Dendritic cell treated with granulocyte-macrophage colony-stimulating factor and Interleukin-4, amounts not matched to agents 40 ng/mL and 50 ng/mL, for 4 days (primary cell): Measurements from ENCODE around the gene TFEC.
"Not testable (repeated sequence)": the region's sequence is repeated elsewhere in the genome, so short reads cannot be mapped to it uniquely, and the experiment has no call there.

Experiments
- H3K27ac Mint-ChIP-seq: one replicate; pipeline ENCODE4 v1.8.0; 2022; ENCODE audit warnings: mild to moderate bottlenecking, mixed read lengths
- H3K27me3 Mint-ChIP-seq: one replicate; pipeline ENCODE4 v1.8.0; 2022; ENCODE audit warnings: mild to moderate bottlenecking, mixed read lengths
- H3K36me3 Mint-ChIP-seq: one replicate; pipeline ENCODE4 v1.8.0; 2022; ENCODE audit warnings: low read depth, mixed read lengths
- H3K4me1 Mint-ChIP-seq: one replicate; pipeline ENCODE4 v1.8.0; 2022; ENCODE audit warnings: low read depth, mixed read lengths
- H3K4me3 Mint-ChIP-seq: one replicate; pipeline ENCODE4 v1.8.0; 2022; ENCODE audit warnings: mild to moderate bottlenecking, moderate library complexity, mixed read lengths
- H3K9me3 Mint-ChIP-seq: one replicate; pipeline ENCODE4 v1.8.0; 2022; ENCODE audit warnings: mixed read lengths
- intact Hi-C: fragments of 100-400 bp; cut with micrococcal nuclease; formaldehyde crosslinking; loops from one replicate; pipeline ENCODE4 v1.15.0; 2022

Gene TFEC

GRCh38 chr7:116024826-116025809 lies 5.4 kb downstream of the TFEC start:
- no peaks in the 10 kb centered on the region for H3K27me3 Mint-ChIP-seq
- H3K4me1 Mint-ChIP-seq, result peaks cover 69% of the 10 kb centered on the region
- peak overlapping the region; percentile 88 for H3K4me3 Mint-ChIP-seq
- H3K36me3 Mint-ChIP-seq, result peaks cover 68% of the 10 kb centered on the region
- H3K9me3 Mint-ChIP-seq, result no peaks in the 10 kb centered on the region
- intact Hi-C loops, result loop anchor here (5.0 to 10.0 kb wide), 3 partner anchors 38 to 97 kb away; no protein-coding TSS in a partner anchor
- peak overlapping the region; percentile 89 for H3K27ac Mint-ChIP-seq

GRCh38 chr7:116021237-116021636 lies 9.3 kb downstream of the TFEC start:
- peaks cover 40% of the 10 kb centered on the region for H3K36me3 Mint-ChIP-seq
- H3K27me3 Mint-ChIP-seq, result no peaks in the 10 kb centered on the region
- peaks cover 64% of the 10 kb centered on the region for H3K4me1 Mint-ChIP-seq
- no peak overlapping the region for H3K27ac Mint-ChIP-seq
- intact Hi-C loops, result loop anchor here (5.0 to 10.0 kb wide), 2 partner anchors 34 to 86 kb away; no protein-coding TSS in a partner anchor
- no peak overlapping the region for H3K4me3 Mint-ChIP-seq
- no peaks in the 10 kb centered on the region for H3K9me3 Mint-ChIP-seq

GRCh38 chr7:116018731-116019130 lies 11.8 kb downstream of the TFEC start:
- intact Hi-C loops, result no loop called here
- H3K27ac Mint-ChIP-seq, result peak overlapping the region; percentile 4
- H3K9me3 Mint-ChIP-seq, result no peaks in the 10 kb centered on the region
- no peaks in the 10 kb centered on the region for H3K27me3 Mint-ChIP-seq
- peaks cover 39% of the 10 kb centered on the region for H3K4me1 Mint-ChIP-seq
- H3K36me3 Mint-ChIP-seq, result peaks cover 14% of the 10 kb centered on the region
- no peak overlapping the region for H3K4me3 Mint-ChIP-seq

- Mint-ChIP-seq H3K4me1 (peaks cover 27% of the 10 kb centered on the region), H3K9me3 (no peaks in the 10 kb centered on the region), H3K27me3 (no peaks in the 10 kb centered on the region), H3K4me3 (no peak overlapping the region), H3K27ac (no peak overlapping the region), H3K36me3 (peaks cover 25% of the 10 kb centered on the region)
- intact Hi-C loops, result loop anchor here (5.0 kb wide), 1 partner anchor 109 kb away; no protein-coding TSS in a partner anchor
These were observed 16.9 kb downstream of the TFEC start for GRCh38 chr7:116013675-116014074.

- Mint-ChIP-seq H3K27ac (no peak overlapping the region), H3K36me3 (peaks cover 39% of the 10 kb centered on the region), H3K4me1 (peaks cover 19% of the 10 kb centered on the region), H3K9me3 (peaks cover 6% of the 10 kb centered on the region), H3K27me3 (no peaks in the 10 kb centered on the region), H3K4me3 (no peak overlapping the region)
- intact Hi-C loops, result loop anchor here (5.0 kb wide), 1 partner anchor 111 kb away; no protein-coding TSS in a partner anchor
These were observed 19.0 kb downstream of the TFEC start for GRCh38 chr7:116011584-116011983.

- peak overlapping the region; percentile 20 for H3K27ac Mint-ChIP-seq
- H3K4me1 Mint-ChIP-seq, result peaks cover 23% of the 10 kb centered on the region
- peaks cover 80% of the 10 kb centered on the region for H3K36me3 Mint-ChIP-seq
- H3K27me3 Mint-ChIP-seq, intact Hi-C loops, H3K4me3 Mint-ChIP-seq: not testable (repeated sequence)
- peaks cover 56% of the 10 kb centered on the region for H3K9me3 Mint-ChIP-seq
These were observed 25.8 kb downstream of the TFEC start for GRCh38 chr7:116004762-116005161.

GRCh38 chr7:115997221-115997620 lies 33.3 kb downstream of the TFEC start:
- Mint-ChIP-seq H3K27ac (peak overlapping the region; percentile 1), H3K4me3 (no peak overlapping the region), H3K9me3 (peaks cover 20% of the 10 kb centered on the region), H3K4me1 (peaks cover 72% of the 10 kb centered on the region), H3K27me3 (no peaks in the 10 kb centered on the region), H3K36me3 (peaks cover 74% of the 10 kb centered on the region)
- intact Hi-C loops, result no loop called here

GRCh38 chr7:115995701-115996100 lies 34.9 kb downstream of the TFEC start:
- H3K27me3 Mint-ChIP-seq, result no peaks in the 10 kb centered on the region
- H3K27ac Mint-ChIP-seq, result peak overlapping the region; percentile 1
- peaks cover 80% of the 10 kb centered on the region for H3K4me1 Mint-ChIP-seq
- H3K4me3 Mint-ChIP-seq, result no peak overlapping the region
- peaks cover 74% of the 10 kb centered on the region for H3K36me3 Mint-ChIP-seq
- intact Hi-C loops, result no loop called here
- H3K9me3 Mint-ChIP-seq, result peaks cover 8% of the 10 kb centered on the region

- Mint-ChIP-seq H3K36me3 (peaks cover 34% of the 10 kb centered on the region), H3K27me3 (no peaks in the 10 kb centered on the region), H3K27ac (peak overlapping the region; percentile 30), H3K4me1 (peaks cover 61% of the 10 kb centered on the region), H3K9me3 (no peaks in the 10 kb centered on the region), H3K4me3 (peak overlapping the region; percentile 4)
- intact Hi-C loops, result loop anchor here (5.0 kb wide), 1 partner anchor 34 kb away; no protein-coding TSS in a partner anchor
These were observed 42.2 kb downstream of the TFEC start for GRCh38 chr7:115988401-115988800.

- H3K27ac Mint-ChIP-seq, result no peak overlapping the region
- no peak overlapping the region for H3K4me3 Mint-ChIP-seq
- H3K4me1 Mint-ChIP-seq, result peaks cover 52% of the 10 kb centered on the region
These were observed 43.1 kb downstream of the TFEC start for GRCh38 chr7:115987486-115987885.

GRCh38 chr7:115984105-115984504 lies 46.5 kb downstream of the TFEC start:
- peaks cover 34% of the 10 kb centered on the region for H3K4me1 Mint-ChIP-seq
- no peaks in the 10 kb centered on the region for H3K27me3 Mint-ChIP-seq
- intact Hi-C loops, result no loop called here
- H3K27ac Mint-ChIP-seq, result no peak overlapping the region
- no peak overlapping the region for H3K4me3 Mint-ChIP-seq
- no peaks in the 10 kb centered on the region for H3K36me3 Mint-ChIP-seq
- H3K9me3 Mint-ChIP-seq, result no peaks in the 10 kb centered on the region

More at GRCh38 chr7:115987486-115987885, 43.1 kb downstream of the TFEC start:
- Mint-ChIP-seq H3K36me3 (peaks cover 29% of the 10 kb centered on the region), H3K9me3 (no peaks in the 10 kb centered on the region), H3K27me3 (no peaks in the 10 kb centered on the region)
- intact Hi-C loops, result loop anchor here (5.0 kb wide), 1 partner anchor 35 kb away; no protein-coding TSS in a partner anchor

GRCh38 chr7:115980159-115980558 lies 50.4 kb downstream of the TFEC start:
- H3K36me3 Mint-ChIP-seq, result peaks cover 18% of the 10 kb centered on the region
- H3K27ac Mint-ChIP-seq, result no peak overlapping the region
- H3K4me1 Mint-ChIP-seq, result peaks cover 35% of the 10 kb centered on the region
- no peaks in the 10 kb centered on the region for H3K9me3 Mint-ChIP-seq
- no peaks in the 10 kb centered on the region for H3K27me3 Mint-ChIP-seq
- intact Hi-C loops, result loop anchor here (2.0 kb wide), 1 partner anchor 13 kb away; no protein-coding TSS in a partner anchor
- no peak overlapping the region for H3K4me3 Mint-ChIP-seq

GRCh38 chr7:115976651-115977050 lies 53.9 kb downstream of the TFEC start:
- Mint-ChIP-seq H3K36me3 (peaks cover 39% of the 10 kb centered on the region), H3K27me3 (no peaks in the 10 kb centered on the region), H3K4me1 (peaks cover 36% of the 10 kb centered on the region), H3K9me3 (no peaks in the 10 kb centered on the region), H3K4me3 (no peak overlapping the region), H3K27ac (no peak overlapping the region)
- intact Hi-C loops, result no loop called here

GRCh38 chr7:115975766-115976165 lies 54.8 kb downstream of the TFEC start:
- H3K4me3 Mint-ChIP-seq, result no peak overlapping the region
- peaks cover 36% of the 10 kb centered on the region for H3K4me1 Mint-ChIP-seq
- H3K9me3 Mint-ChIP-seq, result no peaks in the 10 kb centered on the region
- H3K36me3 Mint-ChIP-seq, result peaks cover 48% of the 10 kb centered on the region
- intact Hi-C loops, result no loop called here
- H3K27ac Mint-ChIP-seq, result no peak overlapping the region
- H3K27me3 Mint-ChIP-seq, result no peaks in the 10 kb centered on the region
